BLaER1 treated with 17β-estradiol and CSF1 and Interleukin-3, amounts not matched to agents 10 nM and 100 nM (cell line): ENCODE measurements around the gene PMVK.

ENCODE experiments used
- H3K27ac ChIP-seq, 11 experiments: shearing (Covaris generic); formaldehyde crosslinking; 2 replicates each; pipeline ENCODE4 v1.8.1; 2022
- H3K27me3 ChIP-seq, 11 experiments: shearing (Covaris generic); formaldehyde crosslinking; 2 replicates each; pipeline ENCODE4 v1.8.1; 2022
- H3K36me3 ChIP-seq, 11 experiments: shearing (Covaris generic); formaldehyde crosslinking; 2 replicates each; pipeline ENCODE4 v1.8.1; 2022
- H3K4me1 ChIP-seq, 10 experiments: shearing (Covaris generic); formaldehyde crosslinking; 2 replicates each; pipeline ENCODE4 v1.8.1; 2022
- H3K4me2 ChIP-seq, 11 experiments: shearing (Covaris generic); formaldehyde crosslinking; 2 replicates each; pipeline ENCODE4 v1.8.1; 2022
- H3K4me3 ChIP-seq, 10 experiments: shearing (Covaris generic); formaldehyde crosslinking; 2 replicates each; pipeline ENCODE4 v1.8.1; 2022
- H3K9ac ChIP-seq, 11 experiments: shearing (Covaris generic); formaldehyde crosslinking; 2 replicates each; pipeline ENCODE4 v1.8.1; 2022
- H3K9me3 ChIP-seq, 11 experiments: shearing (Covaris generic); formaldehyde crosslinking; replicated peaks in 1 of 11; 2 replicates each; pipeline ENCODE4 v1.8.1; 2022
- H4K20me1 ChIP-seq, 11 experiments: shearing (Covaris generic); formaldehyde crosslinking; 2 replicates each; pipeline ENCODE4 v1.8.1; 2022
- Cebpa-rat ChIP-seq, 11 experiments: shearing (Covaris generic); IDR thresholded peaks; 2 replicates each; pipeline ENCODE4 v1.8.1; 2022

Gene PMVK

DNA sequence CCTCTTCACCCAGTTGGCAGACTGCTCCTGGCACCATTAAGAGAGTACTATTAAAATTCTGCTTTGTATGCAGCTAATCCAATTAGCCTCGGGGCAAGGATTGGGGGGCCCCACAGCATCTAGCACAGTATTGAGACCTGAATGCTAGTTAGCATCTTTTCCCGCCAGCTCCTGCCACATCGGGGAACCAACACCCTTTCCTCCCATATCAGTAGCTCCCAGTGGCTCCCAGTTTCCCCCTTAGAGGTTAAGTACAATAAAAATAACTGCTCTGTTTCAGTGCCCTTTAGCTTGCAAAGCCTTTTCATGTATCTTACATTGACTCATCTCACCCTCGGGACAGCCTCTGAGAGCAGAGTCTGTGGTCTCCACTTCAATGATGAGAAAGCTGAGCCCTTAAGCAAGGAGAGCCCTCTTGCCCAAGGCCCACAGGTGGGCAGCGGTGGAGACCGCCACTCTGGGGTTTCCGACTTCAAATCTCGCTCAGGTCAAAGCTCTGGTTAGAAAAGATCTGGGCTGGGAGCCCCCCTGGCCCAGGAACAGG is 4.2 kb upstream of the PMVK start:
- Histone ChIP-seq H3K27ac (peak overlapping the region in 9 of 11 experiments; percentile 83 to 89 (median 87); a peak in 17 of 22 replicates), H3K9ac (peak overlapping the region in 8 of 11 experiments; percentile 1 to 78 (median 71); a peak in 12 of 22 replicates), H3K4me3 (peak overlapping the region in 1 of 10 experiments; percentile 27; a peak in 2 of 20 replicates), H4K20me1 (peaks cover 0 to 1% (median 0%) of the 10 kb centered on the region in 11 experiments; a peak in 2 of 22 replicates), H3K4me2 (peak overlapping the region; percentile 83 to 97 (median 88)), H3K9me3 (no peaks in the 10 kb centered on the region), H3K27me3 (no peaks in the 10 kb centered on the region), H3K36me3 (peaks cover 3 to 12% (median 9%) of the 10 kb centered on the region in 11 experiments; a peak in 17 of 22 replicates), H3K4me1 (peaks cover 85 to 92% (median 89%) of the 10 kb centered on the region in 10 experiments)
- peak in 3 of 11 experiments; percentile 37 to 84 (median 61); a peak in 5 of 22 replicates for TF ChIP-seq Cebpa-rat (IDR thresholded peaks at IDR 0.05)

DNA sequence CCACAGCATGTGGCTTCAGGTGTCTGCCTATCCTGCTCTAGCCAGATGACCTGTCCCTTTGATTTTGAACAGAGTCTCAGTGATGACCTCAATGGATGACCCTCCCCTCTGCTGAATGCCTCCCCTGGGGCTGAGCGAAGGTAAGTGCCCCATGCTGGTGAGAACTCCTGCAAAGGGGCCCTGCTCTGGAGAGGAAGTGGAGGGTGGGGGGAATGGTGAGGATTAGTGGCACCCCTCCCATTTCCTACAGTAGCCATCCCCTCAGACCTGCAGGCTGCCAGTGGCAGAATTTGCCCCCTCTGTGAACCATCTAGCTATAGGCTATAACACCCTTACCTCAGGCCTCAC is 3.7 kb upstream of the PMVK start:
- Histone ChIP-seq H3K9me3 (no peaks in the 10 kb centered on the region), H3K27me3 (no peaks in the 10 kb centered on the region), H3K27ac (peak overlapping the region in 8 of 11 experiments; percentile 83 to 89 (median 86); a peak in 13 of 22 replicates), H3K36me3 (peaks cover 0 to 7% (median 4%) of the 10 kb centered on the region in 11 experiments; a peak in 14 of 22 replicates), H3K4me3 (no peak overlapping the region; a peak in 1 of 20 replicates), H4K20me1 (no peaks in the 10 kb centered on the region), H3K4me2 (peak overlapping the region; percentile 83 to 97 (median 88)), H3K4me1 (peaks cover 85 to 92% (median 89%) of the 10 kb centered on the region in 10 experiments), H3K9ac (peak overlapping the region in 4 of 11 experiments; percentile 69 to 78 (median 74); a peak in 6 of 22 replicates)
- TF ChIP-seq Cebpa-rat (IDR thresholded peaks at IDR 0.05) = no peak

DNA sequence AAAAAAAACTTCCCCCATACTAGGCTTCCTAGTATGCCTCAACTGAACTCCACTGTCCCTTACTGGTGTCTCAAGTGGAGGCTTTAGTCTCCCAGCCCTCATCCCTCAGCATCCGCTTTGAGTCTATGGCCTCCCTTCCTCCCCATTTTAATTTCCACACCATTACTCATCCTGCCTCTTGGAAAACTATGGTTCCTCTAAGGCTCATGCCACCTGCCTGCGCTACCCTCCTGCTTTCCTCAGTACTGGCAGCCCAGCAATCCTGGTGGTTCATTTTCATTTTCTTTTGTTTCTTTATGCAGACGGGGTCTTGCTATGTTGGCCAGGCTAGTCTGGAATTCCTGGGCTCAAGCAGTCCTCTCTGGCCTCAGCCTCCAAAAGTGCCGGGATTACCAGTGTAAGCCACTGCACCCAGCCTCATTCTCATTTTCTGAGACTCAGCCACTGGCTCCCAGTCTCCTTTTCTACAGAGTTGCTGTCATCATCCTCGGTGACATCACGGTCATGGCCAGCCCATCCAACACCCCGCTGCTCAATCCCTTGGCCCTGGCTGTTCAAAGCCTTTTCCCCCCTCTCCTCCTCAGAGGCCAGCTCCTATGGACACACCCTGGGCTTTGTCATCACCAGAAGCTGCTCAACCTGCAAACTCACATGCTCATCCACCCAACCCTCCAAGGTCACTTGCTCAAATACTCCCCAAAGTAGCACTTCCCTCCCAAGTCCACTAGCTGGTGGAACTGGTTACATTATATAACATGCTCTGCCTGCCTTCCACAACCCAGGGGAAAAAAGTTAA is 2.3 kb upstream of the PMVK start:
- H3K36me3 ChIP-seq = no peaks in the 10 kb centered on the region
- H3K4me1 ChIP-seq = peaks cover 72 to 81% (median 77%) of the 10 kb centered on the region in 10 experiments
- no peaks in the 10 kb centered on the region for H3K9me3 ChIP-seq
- H4K20me1 ChIP-seq = no peaks in the 10 kb centered on the region
- TF ChIP-seq Cebpa-rat (IDR thresholded peaks at IDR 0.05) = no peak
- peak overlapping the region; percentile 86 to 98 (median 93) for H3K4me2 ChIP-seq
- no peak overlapping the region for H3K4me3 ChIP-seq
- no peaks in the 10 kb centered on the region for H3K27me3 ChIP-seq
- peak overlapping the region; percentile 96 to 100 (median 99); a peak in 14 of 22 replicates for H3K27ac ChIP-seq
- H3K9ac ChIP-seq = peak overlapping the region in 7 of 11 experiments; percentile 92 to 100 (median 96); a peak in 8 of 22 replicates

DNA sequence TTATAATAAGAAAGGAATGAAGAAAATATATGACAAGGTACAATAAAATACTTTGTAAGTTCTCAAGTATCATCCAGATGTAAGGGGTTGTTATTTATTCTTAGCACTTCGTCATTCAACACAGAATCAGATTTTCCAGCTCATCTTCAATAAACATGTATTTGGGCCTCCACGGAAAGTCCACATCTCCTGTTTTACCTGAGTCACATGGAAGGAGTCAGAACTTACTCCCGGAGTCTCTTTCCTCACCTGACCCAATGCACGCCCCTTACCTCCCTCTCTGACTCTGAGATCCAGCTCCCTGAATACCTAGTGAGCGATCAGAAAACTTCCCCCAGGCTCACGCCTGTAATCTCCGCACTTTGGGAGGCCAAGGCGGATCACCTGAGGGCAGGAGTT is 1.5 kb upstream of the PMVK start:
- peak overlapping the region; percentile 92 to 100 (median 97) for H3K9ac ChIP-seq
- peaks cover 64 to 73% (median 69%) of the 10 kb centered on the region in 10 experiments for H3K4me1 ChIP-seq
- H3K9me3 ChIP-seq = no peaks in the 10 kb centered on the region
- TF ChIP-seq Cebpa-rat (IDR thresholded peaks at IDR 0.05) = no peak
- peak overlapping the region; percentile 96 to 100 (median 99) for H3K27ac ChIP-seq
- H4K20me1 ChIP-seq = no peaks in the 10 kb centered on the region
- no peaks in the 10 kb centered on the region for H3K27me3 ChIP-seq
- H3K36me3 ChIP-seq = no peaks in the 10 kb centered on the region
- peak overlapping the region; percentile 86 to 98 (median 93) for H3K4me2 ChIP-seq
- peak overlapping the region; percentile 64 to 76 (median 70); a peak in 19 of 20 replicates for H3K4me3 ChIP-seq

DNA sequence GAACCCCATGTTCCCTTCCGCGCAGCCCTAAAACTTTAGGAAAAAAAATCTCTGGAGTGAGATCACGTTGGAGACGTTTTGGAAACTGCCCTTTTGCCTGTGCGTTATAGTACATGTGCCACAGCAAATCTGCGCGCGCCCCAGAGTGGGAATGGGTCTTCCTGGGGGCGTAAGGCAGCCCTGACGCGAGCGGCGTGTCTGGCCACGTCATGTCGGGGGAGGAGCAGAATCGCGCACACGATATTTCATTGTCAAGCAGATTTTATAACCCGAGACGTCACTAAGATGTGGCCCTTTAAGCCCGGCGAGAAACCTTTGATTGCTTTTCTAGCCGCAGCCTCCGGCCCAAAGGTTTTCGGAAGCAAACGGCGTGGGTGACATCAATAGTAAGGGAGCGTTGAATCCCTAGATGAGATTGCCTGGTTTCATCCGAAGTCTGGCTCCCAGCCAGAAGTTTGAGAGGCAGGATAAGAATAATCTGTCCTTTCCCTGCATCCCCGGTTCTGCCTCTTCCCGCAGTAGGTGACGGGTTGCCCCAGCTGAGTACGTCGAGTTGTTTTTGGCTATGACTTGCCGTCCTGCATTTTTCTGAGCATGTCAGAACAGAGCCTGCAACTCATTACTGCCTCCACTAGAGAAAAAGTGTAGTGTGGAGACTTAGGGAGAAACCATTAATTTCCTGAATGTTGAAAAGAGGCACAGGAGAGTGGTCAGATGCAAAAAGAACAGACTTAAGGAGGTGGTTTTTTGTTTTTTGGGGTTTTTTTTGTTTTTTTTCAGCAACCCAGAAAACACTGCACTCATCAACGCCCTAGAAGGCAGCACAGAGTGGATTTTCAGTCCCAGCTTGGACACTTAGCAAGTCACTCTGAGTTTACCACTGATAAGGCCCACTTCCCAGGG is 817 bp upstream of the PMVK start:
- TF ChIP-seq Cebpa-rat (IDR thresholded peaks at IDR 0.05) = no peak
- peak overlapping the region; percentile 92 to 100 (median 97) for H3K9ac ChIP-seq
- H3K9me3 ChIP-seq = no peaks in the 10 kb centered on the region
- no peaks in the 10 kb centered on the region for H3K27me3 ChIP-seq
- peaks cover 0 to 3% (median 0%) of the 10 kb centered on the region in 11 experiments; a peak in 4 of 22 replicates for H3K36me3 ChIP-seq
- no peaks in the 10 kb centered on the region for H4K20me1 ChIP-seq
- H3K27ac ChIP-seq = peak overlapping the region; percentile 96 to 100 (median 99)
- peak overlapping the region; percentile 64 to 76 (median 70) for H3K4me3 ChIP-seq
- peaks cover 57 to 66% (median 62%) of the 10 kb centered on the region in 10 experiments for H3K4me1 ChIP-seq
- peak overlapping the region; percentile 86 to 98 (median 93) for H3K4me2 ChIP-seq

DNA sequence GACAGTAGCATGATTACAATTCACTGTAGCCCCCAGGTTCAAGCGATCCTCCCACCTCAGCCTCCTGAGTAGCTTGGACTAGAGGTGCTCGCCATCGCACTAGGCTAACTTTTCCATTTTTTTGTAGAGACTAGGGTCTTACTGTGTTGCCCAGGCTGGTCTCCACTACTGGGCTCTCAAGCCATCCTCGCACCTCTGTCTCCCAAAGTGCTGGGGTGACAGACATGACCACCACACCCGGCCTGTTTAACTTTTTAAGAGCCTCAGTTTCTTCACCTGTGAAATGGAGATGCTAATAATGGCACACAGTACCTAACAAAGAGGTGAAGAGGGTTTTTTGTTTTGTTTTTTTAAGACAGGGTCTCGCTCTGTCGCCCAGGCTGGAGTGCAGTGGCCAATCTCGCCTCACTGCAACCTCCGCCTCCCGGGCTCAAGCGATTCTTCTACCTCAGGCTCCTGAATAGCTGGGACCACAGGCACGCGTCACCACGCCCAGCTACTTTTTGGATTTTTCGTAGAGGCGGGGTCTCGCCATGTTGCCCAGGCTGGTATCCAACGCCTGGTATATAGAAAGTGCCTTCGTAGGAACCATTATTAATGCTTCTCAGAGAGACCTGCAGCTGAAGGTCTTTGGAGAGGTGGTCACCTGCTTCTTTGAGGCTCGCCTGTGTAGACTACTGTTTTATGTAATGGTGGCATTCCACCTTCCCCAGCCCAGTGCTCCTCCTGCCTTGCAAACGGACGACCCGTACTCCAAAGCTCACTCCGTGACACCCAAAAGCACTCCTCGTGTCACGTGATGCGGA is 567 bp downstream of the PMVK start:
- no peak for TF ChIP-seq Cebpa-rat (IDR thresholded peaks at IDR 0.05)
- no peaks in the 10 kb centered on the region for H3K27me3 ChIP-seq

DNA sequence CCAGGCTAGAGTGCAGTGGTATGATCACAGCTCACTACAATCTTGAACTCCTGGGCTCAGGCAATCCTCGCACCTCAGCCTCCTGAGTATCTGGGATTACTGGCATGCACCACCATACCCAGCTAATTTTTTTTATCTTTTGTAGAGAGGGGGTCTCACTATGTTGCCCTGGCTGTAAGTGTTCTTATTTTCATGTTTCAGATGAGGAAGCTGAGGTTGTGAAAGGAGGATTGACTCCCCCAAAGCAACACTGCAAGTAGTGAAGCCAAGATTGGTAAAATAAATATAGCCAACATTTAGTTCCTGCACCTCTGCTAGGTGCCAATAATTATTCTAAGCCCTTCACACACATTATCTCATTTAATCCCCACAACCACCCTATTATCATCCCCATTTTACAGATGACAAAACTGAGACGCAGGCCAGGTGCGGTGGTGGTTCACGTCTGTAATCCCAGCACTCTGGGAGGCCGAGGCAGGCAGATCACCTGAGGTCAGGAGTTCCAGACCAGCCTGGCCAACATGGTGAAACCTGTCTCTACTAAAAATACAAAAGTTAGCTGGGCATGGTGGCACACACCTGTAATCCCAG is 2.1 kb downstream of the PMVK start:
- no peak overlapping the region for H3K27ac ChIP-seq
- no peak overlapping the region for H3K9ac ChIP-seq
- peaks cover 29 to 45% (median 34%) of the 10 kb centered on the region in 10 experiments for H3K4me1 ChIP-seq
- H3K9me3 ChIP-seq = no peaks in the 10 kb centered on the region
- H3K27me3 ChIP-seq = no peaks in the 10 kb centered on the region
- no peak overlapping the region for H3K4me3 ChIP-seq
- H4K20me1 ChIP-seq = no peaks in the 10 kb centered on the region
- H3K36me3 ChIP-seq = peaks cover 4 to 27% (median 16%) of the 10 kb centered on the region in 11 experiments; a peak in 18 of 22 replicates
- no peak overlapping the region; a peak in 1 of 22 replicates for H3K4me2 ChIP-seq
- no peak for TF ChIP-seq Cebpa-rat (IDR thresholded peaks at IDR 0.05)

More for the DNA sequence above, 567 bp downstream of the PMVK start:
- Histone ChIP-seq H3K9me3 (no peaks in the 10 kb centered on the region), H3K9ac (peak overlapping the region; percentile 92 to 100 (median 97)), H3K4me3 (peak overlapping the region; percentile 64 to 76 (median 70)), H3K4me2 (peak overlapping the region; percentile 86 to 98 (median 93)), H3K36me3 (peaks cover 0 to 15% (median 7%) of the 10 kb centered on the region in 11 experiments; a peak in 13 of 22 replicates), H4K20me1 (no peaks in the 10 kb centered on the region), H3K4me1 (peaks cover 44 to 59% (median 49%) of the 10 kb centered on the region in 10 experiments), H3K27ac (peak overlapping the region; percentile 96 to 100 (median 99))
